Measurements from ENCODE around the gene TGFB1I1. TPM values are rescaled to one million over a fixed set of nuclear protein-coding genes. Genes with fewer than 3 reads are reported as not detected.
"Not testable (repeated sequence)": the region's sequence is repeated elsewhere in the genome, so short reads cannot be mapped to it uniquely, and the experiment has no call there.

TGFB1I1 gene
- total RNA-seq, 1 donor from 2014 or later, result 116 TPM

- no peak for DNase-seq (ENCODE audit: low read depth)
- H3K36me3 ChIP-seq (ENCODE audit: control insufficient read depth, insufficient read depth, low read length), result no peaks in the 10 kb centered on the region
- no peak for TF ChIP-seq CTCF (IDR thresholded peaks at IDR 0.05; ENCODE audit: insufficient read depth, low read length, poor library complexity, severe bottlenecking)
- no peak overlapping the region for H3K4me3 ChIP-seq (ENCODE audit: low read depth, low read length)
- no peaks in the 10 kb centered on the region for H3K27me3 ChIP-seq (ENCODE audit: control insufficient read depth, insufficient read depth, low read length)
Measured at GRCh38 chr16:31436221-31437045, 35.5 kb upstream of the TGFB1I1 start.

GRCh38 chr16:31438414-31438813 lies 33.5 kb upstream of the TGFB1I1 start:
- Histone ChIP-seq H3K4me3 (ENCODE audit: low read depth, low read length) (no peak overlapping the region), H3K27me3 (ENCODE audit: control insufficient read depth, insufficient read depth, low read length) (peaks cover 4% of the 10 kb centered on the region), H3K36me3 (ENCODE audit: control insufficient read depth, insufficient read depth, low read length) (no peaks in the 10 kb centered on the region)
- no peak for TF ChIP-seq CTCF (IDR thresholded peaks at IDR 0.05; ENCODE audit: insufficient read depth, low read length, poor library complexity, severe bottlenecking)
- no peak for DNase-seq (ENCODE audit: low read depth)

- not testable (repeated sequence) for H3K4me3 ChIP-seq (ENCODE audit: low read depth, low read length); H3K27me3 ChIP-seq (ENCODE audit: control insufficient read depth, insufficient read depth, low read length); H3K36me3 ChIP-seq (ENCODE audit: control insufficient read depth, insufficient read depth, low read length); DNase-seq (ENCODE audit: low read depth)
Measured at GRCh38 chr16:31439023-31439422, 32.9 kb upstream of the TGFB1I1 start.

- no peak for DNase-seq (ENCODE audit: low read depth)
- TF ChIP-seq CTCF (IDR thresholded peaks at IDR 0.05; ENCODE audit: insufficient read depth, low read length, poor library complexity, severe bottlenecking), result no peak
- peaks cover 4% of the 10 kb centered on the region for H3K27me3 ChIP-seq (ENCODE audit: control insufficient read depth, insufficient read depth, low read length)
Measured at GRCh38 chr16:31439519-31439918, 32.4 kb upstream of the TGFB1I1 start.

GRCh38 chr16:31440516-31441184 lies 31.3 kb upstream of the TGFB1I1 start:
- no peak for TF ChIP-seq CTCF (IDR thresholded peaks at IDR 0.05; ENCODE audit: insufficient read depth, low read length, poor library complexity, severe bottlenecking)
- DNase-seq (ENCODE audit: low read depth), result no peak
- H3K36me3 ChIP-seq (ENCODE audit: control insufficient read depth, insufficient read depth, low read length), result no peaks in the 10 kb centered on the region
- no peak overlapping the region for H3K4me3 ChIP-seq (ENCODE audit: low read depth, low read length)
- peaks cover 4% of the 10 kb centered on the region for H3K27me3 ChIP-seq (ENCODE audit: control insufficient read depth, insufficient read depth, low read length)

More at GRCh38 chr16:31439519-31439918, 32.4 kb upstream of the TGFB1I1 start:
- H3K36me3 ChIP-seq (ENCODE audit: control insufficient read depth, insufficient read depth, low read length), result no peaks in the 10 kb centered on the region
- no peak overlapping the region for H3K4me3 ChIP-seq (ENCODE audit: low read depth, low read length)

- no peak for DNase-seq (ENCODE audit: low read depth)
- peak overlapping the region; percentile 62 for H3K4me3 ChIP-seq (ENCODE audit: low read depth, low read length)
- peaks cover 4% of the 10 kb centered on the region for H3K27me3 ChIP-seq (ENCODE audit: control insufficient read depth, insufficient read depth, low read length)
- no peaks in the 10 kb centered on the region for H3K36me3 ChIP-seq (ENCODE audit: control insufficient read depth, insufficient read depth, low read length)
- TF ChIP-seq CTCF (IDR thresholded peaks at IDR 0.05; ENCODE audit: insufficient read depth, low read length, poor library complexity, severe bottlenecking), result no peak
Measured at GRCh38 chr16:31441956-31442355, 30.0 kb upstream of the TGFB1I1 start.

GRCh38 chr16:31445931-31446330 lies 26.0 kb upstream of the TGFB1I1 start:
- DNase-seq (ENCODE audit: low read depth); H3K36me3 ChIP-seq (ENCODE audit: control insufficient read depth, insufficient read depth, low read length); H3K4me3 ChIP-seq (ENCODE audit: low read depth, low read length); H3K27me3 ChIP-seq (ENCODE audit: control insufficient read depth, insufficient read depth, low read length): not testable (repeated sequence)

All from kidney epithelial cell (primary cell).